Measurements from ENCODE around the gene PPP6C.
"Not testable (repeated sequence)": the region's sequence is repeated elsewhere in the genome, so short reads cannot be mapped to it uniquely, and the experiment has no call there.

DNA sequence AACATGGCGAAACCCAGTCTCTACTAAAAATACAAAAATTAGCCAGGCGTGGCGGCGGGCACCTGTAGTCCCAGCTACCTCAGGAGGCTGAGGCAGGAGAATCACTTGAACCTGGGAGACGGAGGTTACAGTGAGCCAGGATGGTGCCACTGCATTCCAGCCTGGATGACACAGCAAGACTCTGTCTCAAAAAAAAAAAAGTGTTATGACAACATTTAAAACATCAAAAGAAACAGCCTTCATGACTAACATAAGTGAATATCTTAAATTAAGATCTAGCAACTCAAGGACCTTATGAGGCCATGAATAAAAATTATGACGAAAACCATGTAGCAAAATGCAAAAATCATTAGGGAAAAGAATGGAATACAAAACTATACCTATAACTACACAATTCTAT is 26.7 kb downstream of the PPP6C start:
- TF ChIP-seq, protein P1, sequence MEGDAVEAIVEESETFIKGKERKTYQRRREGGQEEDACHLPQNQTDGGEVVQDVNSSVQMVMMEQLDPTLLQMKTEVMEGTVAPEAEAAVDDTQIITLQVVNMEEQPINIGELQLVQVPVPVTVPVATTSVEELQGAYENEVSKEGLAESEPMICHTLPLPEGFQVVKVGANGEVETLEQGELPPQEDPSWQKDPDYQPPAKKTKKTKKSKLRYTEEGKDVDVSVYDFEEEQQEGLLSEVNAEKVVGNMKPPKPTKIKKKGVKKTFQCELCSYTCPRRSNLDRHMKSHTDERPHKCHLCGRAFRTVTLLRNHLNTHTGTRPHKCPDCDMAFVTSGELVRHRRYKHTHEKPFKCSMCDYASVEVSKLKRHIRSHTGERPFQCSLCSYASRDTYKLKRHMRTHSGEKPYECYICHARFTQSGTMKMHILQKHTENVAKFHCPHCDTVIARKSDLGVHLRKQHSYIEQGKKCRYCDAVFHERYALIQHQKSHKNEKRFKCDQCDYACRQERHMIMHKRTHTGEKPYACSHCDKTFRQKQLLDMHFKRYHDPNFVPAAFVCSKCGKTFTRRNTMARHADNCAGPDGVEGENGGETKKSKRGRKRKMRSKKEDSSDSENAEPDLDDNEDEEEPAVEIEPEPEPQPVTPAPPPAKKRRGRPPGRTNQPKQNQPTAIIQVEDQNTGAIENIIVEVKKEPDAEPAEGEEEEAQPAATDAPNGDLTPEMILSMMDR (IDR thresholded peaks at IDR 0.05; ENCODE audit: low read length) = not testable (repeated sequence)
- TF ChIP-seq EZH2phosphoT487 (IDR thresholded peaks at IDR 0.05; ENCODE audit: low read length); EZH2 (optimal IDR thresholded peaks at IDR 0.05; ENCODE audit: low read depth, low read length): not testable (repeated sequence)

Data from MM.1S (cell line).